Endothelial cell (in vitro differentiated cells): ENCODE measurements around the gene MAMSTR. TPM values are rescaled to one million over a fixed set of nuclear protein-coding genes. Genes with fewer than 3 reads are reported as not detected.

ENCODE experiments used
- DNase-seq: peaks from one replicate; pipeline ENCODE4 v3.0.0; 2021; ENCODE audit warnings: low spot score
- H3K27ac Mint-ChIP-seq: one replicate; pipeline ENCODE4 v1.8.0; 2021; ENCODE audit warnings: mixed read lengths, inconsistent platforms; ENCODE audit not compliant: unreplicated experiment
- H3K27me3 Mint-ChIP-seq: one replicate; pipeline ENCODE4 v1.8.0; 2021; ENCODE audit warnings: mild to moderate bottlenecking, moderate library complexity, mixed read lengths, inconsistent platforms; ENCODE audit not compliant: unreplicated experiment
- H3K36me3 Mint-ChIP-seq: one replicate; pipeline ENCODE4 v1.8.0; 2021; ENCODE audit warnings: mild to moderate bottlenecking, low read depth, mixed read lengths, inconsistent platforms; ENCODE audit not compliant: unreplicated experiment
- H3K4me1 Mint-ChIP-seq: one replicate; pipeline ENCODE4 v1.8.0; 2021; ENCODE audit warnings: mild to moderate bottlenecking, mixed read lengths, inconsistent platforms; ENCODE audit not compliant: unreplicated experiment
- H3K4me3 Mint-ChIP-seq: one replicate; pipeline ENCODE4 v1.8.0; 2021; ENCODE audit warnings: mild to moderate bottlenecking, mixed read lengths, inconsistent platforms; ENCODE audit not compliant: unreplicated experiment
- H3K9me3 Mint-ChIP-seq: one replicate; pipeline ENCODE4 v1.8.0; 2021; ENCODE audit warnings: mixed read lengths, inconsistent platforms; ENCODE audit not compliant: unreplicated experiment
- total RNA-seq: library from RNA; stranded (reverse); fragmentation: NEBNext Ultra II Directional; extraction: Animal tissue kit (Norgen Biotek cat#: 25700); gene quantifications from one replicate; pipeline ENCODE4 v1.2.1, GENCODE V29; 2021; ENCODE audit not compliant: unreplicated experiment
- TF ChIP-seq, protein P1 (sequence below): fragments of 200-600 bp; sonication (generic); IDR thresholded peaks from one replicate; pipeline ENCODE4 v1.5.0; 2021; ENCODE audit warnings: antibody characterized with exemption; ENCODE audit not compliant: unreplicated experiment

The MAMSTR gene
- total RNA-seq, 1 donor from 2014 or later = 1.5 TPM

DNA sequence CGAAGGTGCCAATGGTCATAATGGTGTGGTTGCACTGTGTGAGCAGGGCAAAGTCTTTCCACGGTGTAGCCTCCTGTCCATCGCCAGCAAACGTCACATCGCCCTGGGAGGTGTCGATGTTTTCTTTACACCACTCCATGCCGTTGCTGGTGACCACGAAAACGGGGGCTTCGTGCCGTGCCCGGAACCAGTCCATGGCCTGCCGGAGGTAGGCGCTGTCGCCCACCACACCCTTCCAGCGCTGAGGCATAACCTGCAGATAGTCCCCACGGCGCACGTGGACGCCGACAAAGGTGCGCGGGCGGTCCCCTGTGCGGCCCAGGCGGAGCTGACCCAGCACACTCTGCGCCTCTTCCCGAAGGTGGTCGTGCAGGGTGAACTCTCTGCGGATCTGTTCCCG is 30.8 kb upstream of the MAMSTR start:
- H3K27me3 Mint-ChIP-seq = peaks cover 9% of the 10 kb centered on the region
- H3K4me3 Mint-ChIP-seq = no peak overlapping the region
- no peaks in the 10 kb centered on the region for H3K9me3 Mint-ChIP-seq
- no peak overlapping the region for H3K27ac Mint-ChIP-seq
- peaks cover 21% of the 10 kb centered on the region for H3K4me1 Mint-ChIP-seq
- H3K36me3 Mint-ChIP-seq = peaks cover 4% of the 10 kb centered on the region
- TF ChIP-seq, protein P1, sequence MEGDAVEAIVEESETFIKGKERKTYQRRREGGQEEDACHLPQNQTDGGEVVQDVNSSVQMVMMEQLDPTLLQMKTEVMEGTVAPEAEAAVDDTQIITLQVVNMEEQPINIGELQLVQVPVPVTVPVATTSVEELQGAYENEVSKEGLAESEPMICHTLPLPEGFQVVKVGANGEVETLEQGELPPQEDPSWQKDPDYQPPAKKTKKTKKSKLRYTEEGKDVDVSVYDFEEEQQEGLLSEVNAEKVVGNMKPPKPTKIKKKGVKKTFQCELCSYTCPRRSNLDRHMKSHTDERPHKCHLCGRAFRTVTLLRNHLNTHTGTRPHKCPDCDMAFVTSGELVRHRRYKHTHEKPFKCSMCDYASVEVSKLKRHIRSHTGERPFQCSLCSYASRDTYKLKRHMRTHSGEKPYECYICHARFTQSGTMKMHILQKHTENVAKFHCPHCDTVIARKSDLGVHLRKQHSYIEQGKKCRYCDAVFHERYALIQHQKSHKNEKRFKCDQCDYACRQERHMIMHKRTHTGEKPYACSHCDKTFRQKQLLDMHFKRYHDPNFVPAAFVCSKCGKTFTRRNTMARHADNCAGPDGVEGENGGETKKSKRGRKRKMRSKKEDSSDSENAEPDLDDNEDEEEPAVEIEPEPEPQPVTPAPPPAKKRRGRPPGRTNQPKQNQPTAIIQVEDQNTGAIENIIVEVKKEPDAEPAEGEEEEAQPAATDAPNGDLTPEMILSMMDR = no peak
- DNase-seq = no peak

DNA sequence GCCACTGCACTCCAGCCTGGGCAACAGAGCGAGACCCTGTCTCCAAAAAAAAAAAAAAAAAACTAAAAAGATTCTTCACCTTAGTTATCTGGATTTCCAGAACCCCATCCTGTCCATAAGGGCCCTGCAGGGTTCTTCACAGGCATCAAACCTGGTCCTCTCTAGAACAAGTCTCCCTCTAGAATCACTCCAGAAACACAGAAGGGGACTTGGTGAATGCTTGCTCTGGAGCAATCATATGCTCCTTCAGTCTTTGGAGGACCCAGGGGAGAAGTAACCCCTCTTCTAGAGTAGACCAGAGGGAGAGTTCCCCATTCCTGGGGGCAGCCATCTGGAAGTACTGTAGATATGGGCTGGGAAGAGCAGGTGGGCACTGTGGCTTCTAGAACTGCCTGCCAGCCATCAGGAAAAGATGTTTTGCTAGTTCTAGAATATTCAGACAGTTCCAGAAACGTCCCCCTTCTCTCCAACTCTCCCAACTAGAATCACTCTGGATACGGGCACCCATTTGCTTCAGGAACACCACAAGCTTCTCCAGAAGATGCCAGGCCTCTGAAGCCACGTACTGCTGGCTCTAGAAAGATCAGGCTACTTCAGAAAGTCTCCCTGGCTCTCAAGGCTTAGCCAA is 30.2 kb upstream of the MAMSTR start:
- Mint-ChIP-seq H3K27me3 (peaks cover 9% of the 10 kb centered on the region), H3K27ac (no peak overlapping the region), H3K4me1 (peaks cover 21% of the 10 kb centered on the region), H3K9me3 (no peaks in the 10 kb centered on the region), H3K4me3 (no peak overlapping the region), H3K36me3 (peaks cover 4% of the 10 kb centered on the region)
- TF ChIP-seq, protein P1 = no peak
- no peak for DNase-seq

DNA sequence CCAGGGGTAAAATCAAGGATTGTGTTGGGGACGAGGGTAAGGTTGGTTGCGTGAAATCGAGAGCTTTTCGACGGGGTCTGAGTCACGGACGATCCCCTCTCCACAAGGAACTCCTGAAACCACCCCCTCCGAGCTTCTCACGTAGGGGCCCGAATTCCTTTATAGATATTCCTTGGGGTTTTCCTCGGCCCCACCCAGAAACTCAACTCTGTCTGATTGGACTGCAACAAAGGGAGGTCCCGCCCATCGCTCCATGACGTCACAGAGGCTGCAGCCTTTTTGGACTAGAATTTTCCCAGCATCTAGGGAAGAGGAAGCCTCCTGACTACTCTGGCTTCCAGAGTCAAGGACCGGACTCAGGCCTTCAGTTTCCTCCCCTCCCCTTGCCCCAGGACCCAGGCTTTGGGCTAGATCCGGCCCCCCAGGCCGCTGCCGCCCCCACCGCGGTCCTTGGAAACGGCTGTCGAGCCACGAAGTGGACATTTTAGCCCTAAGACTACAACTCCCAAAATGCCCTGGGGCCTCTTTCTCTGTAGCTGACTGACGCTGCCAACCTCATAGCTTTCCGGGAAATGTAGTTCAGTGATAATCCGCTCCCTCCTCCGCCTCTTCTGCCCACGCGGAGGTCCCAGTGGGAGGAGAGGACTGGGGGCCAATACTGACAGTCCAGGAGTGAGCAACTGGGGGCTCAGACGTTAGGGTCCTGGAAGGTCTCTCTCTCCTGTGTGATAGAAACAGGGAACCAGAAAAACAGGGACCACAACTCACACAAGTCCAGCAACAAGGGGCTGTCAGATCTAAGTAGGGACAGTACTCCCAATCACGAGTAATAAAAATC is 27.4 kb upstream of the MAMSTR start, which contains the start of gene IZUMO1:
IZUMO1 (minus strand) TSS at position 172 of the 838 bp plus-strand sequence. CDS start 1,050 bp downstream, outside the sequence.
- TF ChIP-seq, protein P1 = no peak
- Mint-ChIP-seq H3K36me3 (peaks cover 4% of the 10 kb centered on the region), H3K4me1 (peaks cover 18% of the 10 kb centered on the region), H3K4me3 (peak within 1 kb of the TSS; percentile 72), H3K27me3 (peaks cover 14% of the 10 kb centered on the region), H3K9me3 (no peaks in the 10 kb centered on the region), H3K27ac (peak within 1 kb of the TSS; percentile 83)
- peak; percentile 80 for DNase-seq

DNA sequence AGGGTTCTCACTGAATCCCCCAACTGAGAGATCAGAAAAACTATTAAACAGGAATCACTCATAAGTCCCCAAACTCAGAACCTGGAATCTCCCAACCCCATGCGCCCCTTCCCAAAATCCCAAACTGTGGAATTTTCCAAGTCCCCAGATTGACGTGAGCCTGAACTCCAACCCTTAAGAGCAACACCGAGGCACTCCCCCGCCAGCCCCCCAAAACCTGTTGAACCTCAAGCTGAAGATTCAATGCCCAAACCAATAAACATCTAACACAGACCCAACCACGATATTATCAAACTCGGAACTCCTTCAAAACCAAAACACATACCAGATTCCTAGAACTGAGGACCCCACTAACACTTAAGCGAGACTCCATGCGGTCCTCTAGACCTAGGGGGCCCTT is 26.6 kb upstream of the MAMSTR start:
- no peak for DNase-seq
- H3K4me1 Mint-ChIP-seq = peaks cover 21% of the 10 kb centered on the region
- peaks cover 12% of the 10 kb centered on the region for H3K27me3 Mint-ChIP-seq
- H3K36me3 Mint-ChIP-seq = peaks cover 1% of the 10 kb centered on the region
- TF ChIP-seq, protein P1 = no peak
- no peaks in the 10 kb centered on the region for H3K9me3 Mint-ChIP-seq
- H3K4me3 Mint-ChIP-seq = peak overlapping the region; percentile 72
- H3K27ac Mint-ChIP-seq = peak overlapping the region; percentile 59
